Colonic mucosa (tissue), 4 donors: ENCODE data around the gene L3MBTL2. TPM values are rescaled to one million over a fixed set of nuclear protein-coding genes. Genes with fewer than 3 reads are reported as not detected.
A peak's percentile ranks its signal among the peaks of the same experiment; 100 is the strongest.

Experiments
- DNase-seq: peaks from one replicate; pipeline ENCODE4 v3.0.0-alpha.2; 2020
- H3K27ac ChIP-seq: fragments of 200-600 bp; one replicate; pipeline ENCODE4 v1.8.0; 2021
- H3K27me3 ChIP-seq: fragments of 200-600 bp; one replicate; pipeline ENCODE4 v1.8.0; 2021
- H3K36me3 ChIP-seq: fragments of 200-600 bp; one replicate; pipeline ENCODE4 v1.8.0; 2021
- H3K4me1 ChIP-seq: fragments of 200-600 bp; one replicate; pipeline ENCODE4 v1.8.0; 2021; ENCODE audit warnings: mild to moderate bottlenecking
- H3K4me3 ChIP-seq: fragments of 200-600 bp; one replicate; pipeline ENCODE4 v1.8.0; 2021
- H3K9ac ChIP-seq, 2 donors: one replicate each; pipeline ENCODE4 v1.7.0; 2013; ENCODE audit warnings: control low read depth in 2 of 2, low read depth in 2 of 2, low read length in 2 of 2
- H3K9me3 ChIP-seq: fragments of 200-600 bp; one replicate; pipeline ENCODE4 v1.8.0; 2021
- intact Hi-C: fragments of 100-400 bp; cut with DNase I; formaldehyde crosslinking; loops from one replicate; pipeline ENCODE4 v1.14.1; 2022
- total RNA-seq, 2 donors: library from RNA; stranded (reverse); fragmentation: NEBNext Ultra II Directional in 1 of 2; extraction: Animal tissue kit (Norgen Biotek cat#: 25700) in 1 of 2; gene quantifications; one replicate each; pipeline ENCODE4 v1.2.1, GENCODE V29; 2021
- TF ChIP-seq, protein P1 (sequence below): fragments of 200-600 bp; IDR thresholded peaks from one replicate; pipeline ENCODE4 v1.8.0; 2022; ENCODE audit warnings: antibody characterized with exemption, mild to moderate bottlenecking
- donor health status: healthy.
- donor health status: DM: no; HTN: no; CAD: no.
- donor health status: DM: no; HTN: no; CAD: no.

L3MBTL2 gene
- total RNA-seq, 2 donors from 2014 or later = 13.2 to 27.9 TPM

DNA sequence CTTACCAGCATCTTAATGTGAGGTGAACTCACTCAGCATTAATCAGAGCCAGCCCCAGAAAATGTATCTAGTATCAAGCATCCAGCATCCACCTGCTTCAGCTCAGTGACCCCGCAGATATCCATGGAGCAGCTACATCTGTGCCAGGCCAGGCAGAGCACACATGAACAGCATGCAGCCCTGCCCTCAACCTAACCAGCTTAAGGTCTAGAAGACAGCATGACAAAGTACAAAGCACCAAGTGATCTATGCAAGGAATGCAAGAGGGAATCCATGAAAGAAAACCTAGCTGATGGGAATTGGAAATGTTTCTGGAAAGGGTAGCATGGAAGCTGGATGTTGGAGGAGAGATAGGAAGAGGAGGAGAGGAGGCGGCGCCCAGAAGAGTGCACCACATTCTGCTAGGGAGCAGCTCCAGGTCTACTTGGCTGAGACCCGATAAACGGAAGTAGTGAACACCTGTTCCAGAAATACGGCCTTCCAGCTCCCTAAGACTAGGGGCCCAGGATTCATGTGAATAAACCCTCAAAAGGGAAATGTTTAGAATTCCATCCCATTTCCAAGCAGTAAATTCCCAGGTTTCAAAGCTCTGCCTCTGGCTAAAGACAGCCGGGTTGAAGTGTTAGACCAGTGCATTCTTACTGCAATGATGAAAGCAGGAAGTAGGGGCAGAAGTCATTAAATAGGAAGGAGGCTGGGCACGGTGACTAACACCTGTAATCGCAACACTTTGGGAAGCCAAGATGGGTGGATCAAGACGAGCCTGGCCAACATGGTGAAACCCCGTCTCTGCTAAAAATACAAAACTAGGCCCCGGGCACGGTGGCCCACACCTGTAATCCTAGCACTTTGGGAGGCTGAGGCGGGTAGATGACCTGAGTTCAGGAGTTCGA, 23.5 kb upstream of the L3MBTL2 start:
- Histone ChIP-seq H3K27me3 (no peaks in the 10 kb centered on the region), H3K36me3 (peaks cover 11% of the 10 kb centered on the region), H3K9me3 (no peaks in the 10 kb centered on the region), H3K4me1 (no peaks in the 10 kb centered on the region), H3K27ac (peak overlapping the region; percentile 43), H3K9ac (peak overlapping the region in 1 of 2 donors; percentile 40), H3K4me3 (no peak overlapping the region)
- intact Hi-C loops = no loop called here
- TF ChIP-seq, protein P1, sequence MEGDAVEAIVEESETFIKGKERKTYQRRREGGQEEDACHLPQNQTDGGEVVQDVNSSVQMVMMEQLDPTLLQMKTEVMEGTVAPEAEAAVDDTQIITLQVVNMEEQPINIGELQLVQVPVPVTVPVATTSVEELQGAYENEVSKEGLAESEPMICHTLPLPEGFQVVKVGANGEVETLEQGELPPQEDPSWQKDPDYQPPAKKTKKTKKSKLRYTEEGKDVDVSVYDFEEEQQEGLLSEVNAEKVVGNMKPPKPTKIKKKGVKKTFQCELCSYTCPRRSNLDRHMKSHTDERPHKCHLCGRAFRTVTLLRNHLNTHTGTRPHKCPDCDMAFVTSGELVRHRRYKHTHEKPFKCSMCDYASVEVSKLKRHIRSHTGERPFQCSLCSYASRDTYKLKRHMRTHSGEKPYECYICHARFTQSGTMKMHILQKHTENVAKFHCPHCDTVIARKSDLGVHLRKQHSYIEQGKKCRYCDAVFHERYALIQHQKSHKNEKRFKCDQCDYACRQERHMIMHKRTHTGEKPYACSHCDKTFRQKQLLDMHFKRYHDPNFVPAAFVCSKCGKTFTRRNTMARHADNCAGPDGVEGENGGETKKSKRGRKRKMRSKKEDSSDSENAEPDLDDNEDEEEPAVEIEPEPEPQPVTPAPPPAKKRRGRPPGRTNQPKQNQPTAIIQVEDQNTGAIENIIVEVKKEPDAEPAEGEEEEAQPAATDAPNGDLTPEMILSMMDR = no peak
- no peak for DNase-seq

DNA sequence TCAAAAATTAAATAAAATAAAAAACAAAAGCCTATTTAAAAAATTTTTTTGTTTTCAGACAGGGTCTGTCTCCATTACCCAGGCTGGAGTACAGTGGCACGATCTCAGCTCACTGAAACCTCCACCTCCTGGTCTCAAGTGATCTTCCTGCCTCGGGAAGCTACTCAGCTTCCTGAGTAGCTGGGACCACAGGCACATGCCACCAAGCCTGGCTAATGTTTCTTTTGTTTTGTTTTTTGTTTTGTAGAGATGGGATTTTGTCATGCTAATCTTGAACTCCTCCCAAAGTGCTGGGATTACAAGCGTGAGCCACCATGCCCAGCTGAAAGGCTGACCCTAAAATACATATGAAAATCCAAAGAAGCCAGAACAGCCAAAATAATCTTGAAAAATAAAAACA, 20.4 kb upstream of the L3MBTL2 start:
- intact Hi-C loops = no loop called here
- Histone ChIP-seq H3K27me3 (no peaks in the 10 kb centered on the region), H3K4me3 (no peak overlapping the region), H3K9ac (no peak overlapping the region), H3K9me3 (no peaks in the 10 kb centered on the region), H3K27ac (no peak overlapping the region), H3K4me1 (no peaks in the 10 kb centered on the region), H3K36me3 (no peaks in the 10 kb centered on the region)
- no peak for DNase-seq
- TF ChIP-seq, protein P1 = no peak

DNA sequence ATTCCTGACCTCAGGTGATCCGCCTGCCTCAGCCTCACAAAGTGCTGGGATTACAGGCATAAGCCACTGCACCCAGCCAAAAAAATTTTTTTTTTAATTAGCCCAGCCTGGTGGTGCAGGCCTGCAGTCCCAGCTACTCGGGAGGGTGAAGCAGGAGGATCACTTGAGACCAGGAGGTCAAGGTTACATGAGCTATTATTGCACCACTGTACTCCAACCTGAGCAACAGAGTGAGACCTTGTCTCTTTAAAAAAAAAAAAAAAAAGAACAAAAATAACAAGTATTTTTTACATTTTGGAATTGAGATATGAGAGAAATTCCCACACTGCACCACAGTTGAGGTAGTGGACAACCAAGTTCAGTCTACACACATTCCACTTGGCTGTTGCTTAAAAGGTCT, 13.6 kb upstream of the L3MBTL2 start:
- H3K9ac ChIP-seq = no peak overlapping the region

DNA sequence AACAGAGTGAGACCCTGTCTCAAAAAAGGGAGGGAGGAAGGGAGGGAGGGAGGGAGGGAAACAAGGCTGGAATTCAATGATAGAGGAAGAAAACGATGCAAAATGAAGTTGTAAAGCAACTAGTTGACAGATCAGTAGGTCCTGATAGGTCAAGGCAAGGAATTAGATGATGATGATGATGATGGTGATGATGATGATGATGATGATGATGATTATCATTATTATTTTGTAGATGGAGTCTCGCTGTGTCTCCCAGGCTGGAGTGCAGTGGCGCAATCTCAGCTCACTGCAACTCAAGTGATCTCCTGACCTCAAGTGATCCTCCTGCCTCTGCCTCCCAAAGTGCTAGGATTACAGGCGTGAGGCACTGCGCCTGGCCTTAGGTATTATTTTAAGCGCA, 11.3 kb upstream of the L3MBTL2 start:
- Histone ChIP-seq H3K9me3 (no peaks in the 10 kb centered on the region), H3K9ac (no peak overlapping the region), H3K27me3 (no peaks in the 10 kb centered on the region), H3K4me1 (peaks cover 7% of the 10 kb centered on the region), H3K36me3 (no peaks in the 10 kb centered on the region), H3K4me3 (no peak overlapping the region), H3K27ac (no peak overlapping the region)
- TF ChIP-seq, protein P1 = no peak
- intact Hi-C loops = no loop called here
- DNase-seq = no peak

More for the DNA sequence above, 13.6 kb upstream of the L3MBTL2 start:
- TF ChIP-seq, protein P1 = no peak
- no peak overlapping the region for H3K27ac ChIP-seq
- H3K9me3 ChIP-seq = no peaks in the 10 kb centered on the region
- no peak overlapping the region for H3K4me3 ChIP-seq
- no peaks in the 10 kb centered on the region for H3K4me1 ChIP-seq
- intact Hi-C loops = no loop called here
- DNase-seq = no peak
- no peaks in the 10 kb centered on the region for H3K36me3 ChIP-seq
- no peaks in the 10 kb centered on the region for H3K27me3 ChIP-seq

DNA sequence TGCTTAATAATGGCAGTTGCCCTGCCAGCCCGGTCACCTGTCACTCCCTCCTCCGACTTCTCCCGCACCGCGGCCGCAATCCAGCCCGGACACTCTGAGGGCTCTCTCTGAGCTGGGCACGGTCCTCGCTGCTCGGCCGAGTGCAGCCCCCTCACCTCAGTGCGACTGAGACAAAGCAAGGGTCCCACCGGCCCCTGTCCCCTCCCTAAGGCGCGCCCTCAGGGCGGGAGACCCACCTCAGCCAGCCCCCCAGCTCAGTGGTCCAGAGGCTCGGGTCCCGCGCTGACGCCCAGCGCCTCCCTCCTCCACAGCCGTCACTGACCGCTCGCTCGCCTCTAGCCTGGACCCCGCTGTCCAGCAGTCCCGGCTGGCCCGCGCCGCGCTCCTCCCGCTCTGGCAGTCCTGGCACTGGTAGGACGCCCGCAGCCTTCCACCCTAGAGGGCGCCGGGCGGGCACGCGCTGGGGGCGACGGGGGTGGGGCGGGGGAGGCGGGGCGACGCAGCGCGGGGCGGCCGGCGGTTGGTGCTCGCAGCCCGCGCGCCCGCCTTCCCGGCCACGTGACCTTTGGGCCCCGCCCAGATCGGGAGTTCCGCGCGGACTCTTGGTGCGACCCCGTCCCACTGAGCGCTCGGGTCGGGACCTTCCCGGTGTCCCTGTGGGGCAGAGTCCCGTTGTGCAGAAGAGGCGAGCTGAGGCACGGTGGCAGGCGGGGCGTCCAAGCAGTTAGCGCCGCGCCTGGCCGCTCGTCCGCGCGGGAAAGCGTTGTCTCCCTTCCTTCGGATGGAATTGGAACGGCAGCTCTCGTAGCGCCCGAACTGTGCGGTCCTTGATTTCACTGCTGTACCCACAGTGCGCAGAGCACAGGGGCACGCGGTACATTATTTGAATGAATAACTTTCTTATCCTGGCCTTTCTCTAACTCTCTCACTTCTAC, 7.8 kb upstream of the L3MBTL2 start:
- Histone ChIP-seq H3K9me3 (no peaks in the 10 kb centered on the region), H3K4me3 (peak overlapping the region; percentile 87), H3K27me3 (no peaks in the 10 kb centered on the region), H3K9ac (peak overlapping the region; percentile 53 to 68), H3K36me3 (no peaks in the 10 kb centered on the region), H3K27ac (peak overlapping the region; percentile 45), H3K4me1 (peaks cover 7% of the 10 kb centered on the region)
- TF ChIP-seq, protein P1 = no peak
- DNase-seq = peak; percentile 92
- intact Hi-C loops = no loop called here
